Measurements from ENCODE around the gene TTC21A. TPM values are rescaled to one million over a fixed set of nuclear protein-coding genes. Genes with fewer than 3 reads are reported as not detected.
A peak's percentile ranks its signal among the peaks of the same experiment; 100 is the strongest.

The TTC21A gene
- total RNA-seq, 1 donor from 2014 or later: 3.0 TPM

DNA sequence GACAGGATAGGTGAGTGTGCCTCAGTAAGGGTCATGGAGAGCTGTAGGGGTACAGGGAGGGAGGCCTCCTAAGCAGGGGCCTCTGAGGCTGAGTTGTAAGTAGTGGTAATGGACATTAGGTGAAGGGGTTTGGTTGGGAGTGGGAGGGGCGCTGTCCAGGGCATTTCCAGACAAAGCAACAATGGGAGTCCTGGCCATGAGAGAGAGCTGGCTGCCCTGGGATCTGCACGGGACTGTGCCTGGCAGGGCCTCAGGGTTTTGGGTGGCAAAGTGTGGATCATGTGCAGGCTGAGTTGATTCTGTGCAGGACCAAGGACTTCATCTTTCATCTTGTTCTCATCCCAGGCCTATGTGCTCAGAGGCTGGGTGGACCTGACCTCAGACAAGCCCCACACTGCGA is 4.6 kb downstream of the TTC21A start:
- intact Hi-C loops (cut with DNase I): no loop called here
- peak; percentile 62 for DNase-seq (ENCODE audit: low spot score)

- DNase-seq (ENCODE audit: low spot score): peak; percentile 36
- intact Hi-C loops (cut with DNase I): no loop called here
These were observed 5.1 kb downstream of the TTC21A start for GRCh38 chr3:39112535-39112934.

GRCh38 chr3:39113291-39113690 is 5.8 kb downstream of the TTC21A start:
- DNase-seq (ENCODE audit: low spot score): peak; percentile 50
- intact Hi-C loops (cut with DNase I): no loop called here

DNA sequence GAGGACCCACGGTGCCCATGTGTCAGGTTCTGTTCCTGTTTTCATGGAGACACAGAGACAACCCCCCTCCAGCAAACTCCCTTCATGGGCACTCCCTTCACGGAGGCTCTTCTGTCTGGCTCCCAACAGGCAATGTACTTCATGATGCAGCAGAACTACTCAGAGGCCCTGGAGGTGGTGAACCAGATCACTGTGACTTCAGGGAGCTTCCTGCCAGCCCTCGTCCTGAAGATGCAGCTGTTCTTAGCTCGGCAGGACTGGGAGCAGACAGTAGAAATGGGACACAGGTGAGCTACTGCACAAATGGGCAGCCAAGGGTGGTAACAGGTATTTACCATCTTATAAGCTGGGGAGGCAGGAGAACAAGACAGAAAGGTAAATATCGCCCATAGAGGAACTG is 7.0 kb downstream of the TTC21A start:
- DNase-seq (ENCODE audit: low spot score): peak; percentile 56
- intact Hi-C loops (cut with DNase I): no loop called here

GRCh38 chr3:39115870-39116269 is 8.4 kb downstream of the TTC21A start:
- DNase-seq (ENCODE audit: low spot score): peak; percentile 57
- intact Hi-C loops (cut with DNase I): no loop called here

GRCh38 chr3:39118079-39118478 is 10.6 kb downstream of the TTC21A start:
- DNase-seq (ENCODE audit: low spot score): no peak
- intact Hi-C loops (cut with DNase I): no loop called here

GRCh38 chr3:39118931-39119660 is 11.6 kb downstream of the TTC21A start:
- intact Hi-C loops (cut with DNase I): no loop called here
- DNase-seq (ENCODE audit: low spot score): no peak

- no peak for DNase-seq (ENCODE audit: low spot score)
- intact Hi-C loops (cut with DNase I): no loop called here
These were observed 14.1 kb downstream of the TTC21A start for GRCh38 chr3:39121621-39122020.

GRCh38 chr3:39122813-39123212 is 15.3 kb downstream of the TTC21A start:
- intact Hi-C loops (cut with DNase I): no loop called here
- no peak for DNase-seq (ENCODE audit: low spot score)

DNA sequence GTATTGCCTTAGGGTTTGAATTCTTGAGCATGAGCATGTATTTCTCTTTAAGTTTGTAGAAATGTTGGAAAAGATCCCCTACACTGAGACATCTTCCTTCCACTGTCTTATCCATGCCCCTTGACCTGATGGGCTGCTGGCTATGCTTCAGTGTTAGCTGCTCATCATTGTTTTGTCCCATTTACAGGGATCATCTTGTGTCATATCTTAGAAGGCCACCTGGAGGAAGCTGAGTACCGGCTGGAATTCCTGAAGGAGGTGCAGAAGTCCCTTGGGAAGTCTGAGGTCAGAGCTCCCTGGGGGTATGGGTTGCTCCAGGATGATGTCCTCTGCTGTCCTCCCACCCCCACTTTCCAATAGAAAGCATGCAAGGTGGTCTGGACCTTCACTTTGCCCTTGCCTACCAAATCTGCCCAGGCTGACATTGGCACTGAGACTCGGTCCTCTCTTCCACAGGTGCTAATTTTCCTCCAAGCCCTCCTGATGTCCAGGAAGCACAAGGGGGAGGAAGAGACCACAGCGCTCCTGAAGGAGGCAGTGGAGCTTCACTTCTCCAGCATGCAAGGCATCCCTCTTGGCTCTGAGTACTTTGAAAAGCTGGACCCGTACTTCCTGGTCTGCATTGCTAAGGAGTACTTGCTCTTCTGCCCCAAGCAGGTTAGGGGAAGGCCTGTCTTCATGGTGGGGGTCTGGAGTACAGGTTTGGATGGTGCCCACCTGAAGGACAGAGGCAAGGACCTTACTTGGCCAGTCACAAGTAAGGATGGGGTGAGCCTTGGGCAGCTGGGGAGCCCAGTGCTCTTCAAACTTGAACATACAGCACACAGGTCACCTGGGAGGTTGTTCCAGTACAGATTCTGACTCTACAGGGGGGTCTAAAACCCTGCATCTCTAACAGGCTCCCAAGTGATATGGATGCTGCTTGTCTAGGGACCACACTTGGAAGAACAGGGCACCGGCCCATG is 17.7 kb downstream of the TTC21A start:
- DNase-seq (ENCODE audit: low spot score): peak; percentile 70
- intact Hi-C loops (cut with DNase I): no loop called here

GRCh38 chr3:39125841-39126500 is 18.5 kb downstream of the TTC21A start:
- DNase-seq (ENCODE audit: low spot score): peak; percentile 17
- intact Hi-C loops (cut with DNase I): loop anchor here (1.0 kb wide), 1 partner anchor 162 kb away; no protein-coding TSS in a partner anchor

GRCh38 chr3:39126532-39127071 is 19.1 kb downstream of the TTC21A start:
- peak; percentile 75 for DNase-seq (ENCODE audit: low spot score)
- intact Hi-C loops (cut with DNase I): loop anchor here (1.0 kb wide), 1 partner anchor 162 kb away; no protein-coding TSS in a partner anchor

DNA sequence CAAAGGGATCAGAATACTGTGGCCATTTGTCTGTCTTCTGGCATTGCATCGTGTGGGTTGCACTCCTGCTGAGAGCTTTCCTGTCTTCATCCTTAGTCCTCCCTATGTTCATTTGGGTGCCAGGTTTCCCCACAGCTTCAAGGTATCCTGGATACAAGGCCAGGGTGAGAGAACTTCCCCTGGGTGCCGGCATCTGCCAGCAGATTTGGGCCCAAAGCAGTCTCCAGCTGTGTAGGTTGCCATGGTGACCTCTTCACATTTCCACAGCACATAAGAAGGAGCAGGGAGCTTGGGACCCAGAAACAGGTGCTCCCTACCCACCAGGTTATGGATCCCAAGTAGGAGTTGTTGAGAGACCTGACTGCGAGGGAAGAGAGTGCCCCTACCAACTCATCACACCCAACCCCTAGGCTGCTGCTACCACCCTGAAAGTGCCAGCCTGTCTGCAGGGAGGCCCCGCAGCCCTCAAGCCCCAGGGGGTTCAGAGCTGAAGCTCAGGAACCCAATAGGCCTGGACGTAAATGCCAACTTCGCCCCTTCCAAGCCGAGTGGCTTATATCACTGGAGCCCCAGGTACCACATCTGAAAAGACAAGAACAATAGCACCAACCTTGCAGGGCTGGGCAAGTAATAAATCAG is 19.9 kb downstream of the TTC21A start:
- intact Hi-C loops (cut with DNase I): no loop called here
- DNase-seq (ENCODE audit: low spot score): peak; percentile 54

DNA sequence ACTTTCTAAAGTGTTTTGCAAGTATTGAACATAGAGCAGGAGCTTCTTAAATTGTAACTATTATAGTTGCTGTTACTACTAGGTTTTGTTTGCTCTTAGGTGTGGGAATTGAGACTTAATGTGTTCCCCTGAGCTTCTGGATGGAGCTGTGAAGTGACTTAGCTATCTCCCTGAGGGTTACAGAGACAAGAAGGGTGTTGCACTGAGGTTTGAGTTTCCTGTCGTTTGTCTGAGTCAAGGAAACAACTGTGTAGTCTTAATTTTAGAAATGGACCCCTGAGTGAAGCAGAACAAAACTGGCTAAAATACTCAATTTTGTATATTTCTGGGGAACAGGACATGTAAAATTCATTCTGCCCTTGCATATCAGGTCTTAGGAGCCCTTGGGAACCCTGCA is 20.4 kb downstream of the TTC21A start:
- DNase-seq (ENCODE audit: low spot score): no peak
- intact Hi-C loops (cut with DNase I): no loop called here

GRCh38 chr3:39128951-39129350 is 21.5 kb downstream of the TTC21A start:
- DNase-seq (ENCODE audit: low spot score): peak; percentile 35
- intact Hi-C loops (cut with DNase I): no loop called here

DNA sequence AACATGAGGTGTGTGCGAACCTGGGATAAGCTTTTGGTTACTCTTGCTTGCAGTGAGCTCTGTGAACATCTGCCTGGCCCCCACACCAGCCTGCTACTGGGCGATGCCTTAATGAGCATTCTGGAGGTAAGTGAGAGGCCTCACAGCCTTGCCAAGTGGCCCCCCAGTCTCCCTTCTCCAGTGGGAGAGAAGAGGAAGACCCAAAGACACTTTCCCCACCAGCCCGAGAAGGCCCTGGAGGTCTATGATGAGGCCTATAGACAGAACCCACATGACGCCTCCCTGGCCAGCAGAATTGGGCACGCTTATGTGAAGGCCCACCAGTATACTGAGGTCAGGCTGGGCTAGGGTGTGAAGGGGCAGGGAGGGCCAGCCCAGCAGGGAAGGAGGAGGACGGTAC is 22.5 kb downstream of the TTC21A start:
- peak; percentile 73 for DNase-seq (ENCODE audit: low spot score)
- intact Hi-C loops (cut with DNase I): loop anchor here (10.0 kb wide), 1 partner anchor 255 kb away; the partner anchor contains the start of gene SLC25A38

DNA sequence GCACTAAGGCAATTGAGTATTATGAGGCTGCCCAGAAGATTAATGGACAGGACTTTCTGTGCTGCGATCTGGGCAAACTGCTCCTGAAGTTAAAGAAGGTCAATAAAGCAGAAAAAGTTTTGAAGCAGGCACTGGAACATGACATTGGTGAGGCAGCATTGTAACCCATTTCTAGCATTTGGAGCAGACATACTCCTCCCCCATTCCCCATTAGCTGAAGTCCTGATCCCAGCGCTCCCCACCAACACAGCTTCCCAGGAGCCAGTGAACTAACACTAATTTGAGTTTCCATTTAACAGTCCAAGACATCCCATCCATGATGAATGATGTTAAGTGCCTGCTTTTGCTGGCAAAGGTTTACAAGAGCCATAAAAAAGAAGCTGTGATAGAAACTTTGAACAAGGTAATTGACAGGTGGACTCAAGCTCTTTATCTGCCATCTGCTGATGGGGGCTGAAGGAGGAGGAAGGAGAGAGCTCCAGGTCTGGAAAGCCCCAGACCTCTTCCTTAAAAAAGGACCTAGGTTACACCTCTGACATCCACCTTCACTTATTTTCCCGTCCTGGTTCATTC is 23.3 kb downstream of the TTC21A start:
- intact Hi-C loops (cut with DNase I): loop anchor here (10.0 kb wide), 1 partner anchor 254 kb away; the partner anchor contains the start of gene SLC25A38
- DNase-seq (ENCODE audit: low spot score): peak; percentile 9
